Stimulated activated CD8-positive, alpha-beta memory T cell treated with anti-CD3 and anti-CD28 coated beads, Interleukin-12 subunit alpha, Interleukin-12 subunit beta, amount 100 ng/mL, for 4 hours (primary cell): ENCODE data around the gene RIPK1.

Source experiments
- DNase-seq: peaks from one replicate; pipeline ENCODE4 v3.0.0-alpha.2; 2020; ENCODE audit warnings: low read depth

Gene RIPK1

DNA sequence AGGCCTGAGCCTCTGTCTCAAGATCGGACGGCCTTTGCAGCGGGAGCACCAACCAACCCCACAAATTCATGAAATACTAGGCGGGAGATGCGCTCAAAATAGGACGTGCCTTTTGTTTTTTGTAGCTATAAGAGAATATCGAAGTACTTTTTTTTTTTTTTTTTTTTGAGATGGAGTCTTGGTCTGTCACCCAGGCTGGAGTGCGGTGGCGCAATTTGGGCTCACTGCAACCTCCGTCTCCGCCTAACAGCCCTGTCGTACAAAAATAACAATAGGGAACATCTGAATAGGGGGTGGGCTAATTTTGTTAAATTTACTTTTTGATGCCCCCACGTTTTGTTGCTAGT lies 94.9 kb downstream of the RIPK1 start:
- no peak for DNase-seq

DNA sequence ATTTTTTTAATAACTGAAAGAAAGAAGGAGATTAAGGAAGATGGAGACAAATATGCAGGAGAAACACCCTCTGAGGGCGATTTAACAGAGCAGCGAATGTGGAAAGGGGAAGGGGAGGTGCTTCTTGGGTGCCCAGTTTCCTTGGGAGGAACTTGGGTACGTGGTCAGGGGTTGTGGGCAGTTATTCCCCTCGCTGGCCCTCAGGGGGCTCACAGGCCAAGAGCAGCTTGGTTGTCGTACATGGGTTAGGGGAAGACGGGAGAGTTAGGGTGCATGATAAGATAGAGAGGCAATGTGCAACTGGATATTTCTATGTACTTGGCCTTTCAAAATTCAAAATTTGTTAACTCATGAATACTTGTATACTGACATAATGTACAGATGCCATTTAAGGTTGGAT lies 96.1 kb downstream of the RIPK1 start:
- no peak for DNase-seq
